Measurements from ENCODE around the gene RASGRP1. TPM values are rescaled to one million over a fixed set of nuclear protein-coding genes. Genes with fewer than 3 reads are reported as not detected.

The RASGRP1 gene
- total RNA-seq, 1 experiment from 2014 or later = 2.8 TPM

DNA sequence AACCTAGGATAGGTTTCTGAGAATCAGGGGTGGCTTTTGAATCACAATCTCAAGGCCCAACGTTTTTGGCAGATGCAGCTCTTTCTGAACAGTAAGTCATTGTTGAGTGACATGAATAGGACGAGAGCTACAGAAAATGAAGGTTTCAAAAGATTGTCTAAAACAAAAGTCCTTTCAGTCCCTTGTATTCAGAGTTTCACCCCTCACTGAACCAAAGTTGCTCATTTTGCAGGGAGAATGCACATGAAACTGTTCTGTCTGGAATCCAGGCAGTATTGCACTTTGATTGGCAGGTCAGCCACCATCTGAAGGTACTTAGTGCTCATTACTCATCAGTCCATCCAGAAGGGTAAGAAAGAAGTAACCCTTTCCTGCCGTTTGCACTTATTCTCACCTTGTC, 24.1 kb upstream of the RASGRP1 start (continued):
- TF ChIP-seq, protein P1, sequence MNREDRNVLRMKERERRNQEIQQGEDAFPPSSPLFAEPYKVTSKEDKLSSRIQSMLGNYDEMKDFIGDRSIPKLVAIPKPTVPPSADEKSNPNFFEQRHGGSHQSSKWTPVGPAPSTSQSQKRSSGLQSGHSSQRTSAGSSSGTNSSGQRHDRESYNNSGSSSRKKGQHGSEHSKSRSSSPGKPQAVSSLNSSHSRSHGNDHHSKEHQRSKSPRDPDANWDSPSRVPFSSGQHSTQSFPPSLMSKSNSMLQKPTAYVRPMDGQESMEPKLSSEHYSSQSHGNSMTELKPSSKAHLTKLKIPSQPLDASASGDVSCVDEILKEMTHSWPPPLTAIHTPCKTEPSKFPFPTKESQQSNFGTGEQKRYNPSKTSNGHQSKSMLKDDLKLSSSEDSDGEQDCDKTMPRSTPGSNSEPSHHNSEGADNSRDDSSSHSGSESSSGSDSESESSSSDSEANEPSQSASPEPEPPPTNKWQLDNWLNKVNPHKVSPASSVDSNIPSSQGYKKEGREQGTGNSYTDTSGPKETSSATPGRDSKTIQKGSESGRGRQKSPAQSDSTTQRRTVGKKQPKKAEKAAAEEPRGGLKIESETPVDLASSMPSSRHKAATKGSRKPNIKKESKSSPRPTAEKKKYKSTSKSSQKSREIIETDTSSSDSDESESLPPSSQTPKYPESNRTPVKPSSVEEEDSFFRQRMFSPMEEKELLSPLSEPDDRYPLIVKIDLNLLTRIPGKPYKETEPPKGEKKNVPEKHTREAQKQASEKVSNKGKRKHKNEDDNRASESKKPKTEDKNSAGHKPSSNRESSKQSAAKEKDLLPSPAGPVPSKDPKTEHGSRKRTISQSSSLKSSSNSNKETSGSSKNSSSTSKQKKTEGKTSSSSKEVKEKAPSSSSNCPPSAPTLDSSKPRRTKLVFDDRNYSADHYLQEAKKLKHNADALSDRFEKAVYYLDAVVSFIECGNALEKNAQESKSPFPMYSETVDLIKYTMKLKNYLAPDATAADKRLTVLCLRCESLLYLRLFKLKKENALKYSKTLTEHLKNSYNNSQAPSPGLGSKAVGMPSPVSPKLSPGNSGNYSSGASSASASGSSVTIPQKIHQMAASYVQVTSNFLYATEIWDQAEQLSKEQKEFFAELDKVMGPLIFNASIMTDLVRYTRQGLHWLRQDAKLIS (CRISPR knock-in tag; IDR thresholded peaks at IDR 0.05; ENCODE audit: borderline replicate concordance) = no peak
- TF ChIP-seq, protein P2, sequence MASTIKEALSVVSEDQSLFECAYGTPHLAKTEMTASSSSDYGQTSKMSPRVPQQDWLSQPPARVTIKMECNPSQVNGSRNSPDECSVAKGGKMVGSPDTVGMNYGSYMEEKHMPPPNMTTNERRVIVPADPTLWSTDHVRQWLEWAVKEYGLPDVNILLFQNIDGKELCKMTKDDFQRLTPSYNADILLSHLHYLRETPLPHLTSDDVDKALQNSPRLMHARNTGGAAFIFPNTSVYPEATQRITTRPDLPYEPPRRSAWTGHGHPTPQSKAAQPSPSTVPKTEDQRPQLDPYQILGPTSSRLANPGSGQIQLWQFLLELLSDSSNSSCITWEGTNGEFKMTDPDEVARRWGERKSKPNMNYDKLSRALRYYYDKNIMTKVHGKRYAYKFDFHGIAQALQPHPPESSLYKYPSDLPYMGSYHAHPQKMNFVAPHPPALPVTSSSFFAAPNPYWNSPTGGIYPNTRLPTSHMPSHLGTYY (CRISPR knock-in tag; IDR thresholded peaks at IDR 0.05) = no peak
- TF ChIP-seq, protein P3, sequence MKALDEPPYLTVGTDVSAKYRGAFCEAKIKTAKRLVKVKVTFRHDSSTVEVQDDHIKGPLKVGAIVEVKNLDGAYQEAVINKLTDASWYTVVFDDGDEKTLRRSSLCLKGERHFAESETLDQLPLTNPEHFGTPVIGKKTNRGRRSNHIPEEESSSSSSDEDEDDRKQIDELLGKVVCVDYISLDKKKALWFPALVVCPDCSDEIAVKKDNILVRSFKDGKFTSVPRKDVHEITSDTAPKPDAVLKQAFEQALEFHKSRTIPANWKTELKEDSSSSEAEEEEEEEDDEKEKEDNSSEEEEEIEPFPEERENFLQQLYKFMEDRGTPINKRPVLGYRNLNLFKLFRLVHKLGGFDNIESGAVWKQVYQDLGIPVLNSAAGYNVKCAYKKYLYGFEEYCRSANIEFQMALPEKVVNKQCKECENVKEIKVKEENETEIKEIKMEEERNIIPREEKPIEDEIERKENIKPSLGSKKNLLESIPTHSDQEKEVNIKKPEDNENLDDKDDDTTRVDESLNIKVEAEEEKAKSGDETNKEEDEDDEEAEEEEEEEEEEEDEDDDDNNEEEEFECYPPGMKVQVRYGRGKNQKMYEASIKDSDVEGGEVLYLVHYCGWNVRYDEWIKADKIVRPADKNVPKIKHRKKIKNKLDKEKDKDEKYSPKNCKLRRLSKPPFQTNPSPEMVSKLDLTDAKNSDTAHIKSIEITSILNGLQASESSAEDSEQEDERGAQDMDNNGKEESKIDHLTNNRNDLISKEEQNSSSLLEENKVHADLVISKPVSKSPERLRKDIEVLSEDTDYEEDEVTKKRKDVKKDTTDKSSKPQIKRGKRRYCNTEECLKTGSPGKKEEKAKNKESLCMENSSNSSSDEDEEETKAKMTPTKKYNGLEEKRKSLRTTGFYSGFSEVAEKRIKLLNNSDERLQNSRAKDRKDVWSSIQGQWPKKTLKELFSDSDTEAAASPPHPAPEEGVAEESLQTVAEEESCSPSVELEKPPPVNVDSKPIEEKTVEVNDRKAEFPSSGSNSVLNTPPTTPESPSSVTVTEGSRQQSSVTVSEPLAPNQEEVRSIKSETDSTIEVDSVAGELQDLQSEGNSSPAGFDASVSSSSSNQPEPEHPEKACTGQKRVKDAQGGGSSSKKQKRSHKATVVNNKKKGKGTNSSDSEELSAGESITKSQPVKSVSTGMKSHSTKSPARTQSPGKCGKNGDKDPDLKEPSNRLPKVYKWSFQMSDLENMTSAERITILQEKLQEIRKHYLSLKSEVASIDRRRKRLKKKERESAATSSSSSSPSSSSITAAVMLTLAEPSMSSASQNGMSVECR (CRISPR knock-in tag; IDR thresholded peaks at IDR 0.05; ENCODE audit: borderline replicate concordance) = no peak
- TF ChIP-seq NFYB (CRISPR knock-in tag; conservative IDR thresholded peaks at IDR 0.05; ENCODE audit: low read depth) (no peak), ZNF396 (CRISPR knock-in tag; IDR thresholded peaks at IDR 0.05; ENCODE audit: borderline replicate concordance) (no peak)

DNA sequence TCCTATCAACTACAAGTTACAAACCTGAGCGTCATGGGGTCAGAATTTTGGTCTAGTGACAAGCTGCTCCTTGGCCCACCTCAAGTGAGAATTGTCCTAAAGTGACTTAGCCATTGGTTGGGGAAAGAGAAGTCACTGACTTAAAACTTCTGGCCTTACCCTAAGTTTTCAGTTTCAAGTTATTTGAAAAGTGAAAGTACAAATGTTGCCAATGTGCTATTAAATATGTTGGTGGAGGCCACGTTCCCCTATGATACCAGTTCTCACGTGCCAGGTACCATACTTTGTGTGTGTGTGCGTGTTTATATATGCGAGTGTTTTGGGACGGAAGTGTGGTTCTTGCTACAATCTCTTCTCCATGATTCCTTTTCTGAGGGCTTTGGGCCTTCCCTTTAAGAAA, 22.6 kb upstream of the RASGRP1 start:
- DNase-seq (ENCODE audit: low spot score) = no peak
- Mint-ChIP-seq H3K36me3 (no peaks in the 10 kb centered on the region), H3K9me3 (peaks cover 16% of the 10 kb centered on the region), H3K4me1 (no peaks in the 10 kb centered on the region), H3K4me3 (no peak overlapping the region), H3K27me3 (ENCODE audit: low read depth) (peaks cover 16% of the 10 kb centered on the region), H3K27ac (no peak overlapping the region)
- no peak for ATAC-seq
- ChIA-PET CTCF (interaction anchor here (1.9 kb wide), 1 partner anchor 23 kb away, joined by 7 read pairs; no protein-coding TSS in a partner anchor), POLR2A (no interaction called here)
- no peak for TF ChIP-seq CREM (CRISPR knock-in tag; IDR thresholded peaks at IDR 0.05)
- no peak for TF ChIP-seq PRRX2 (CRISPR knock-in tag; IDR thresholded peaks at IDR 0.05)
- TF ChIP-seq, protein P4, sequence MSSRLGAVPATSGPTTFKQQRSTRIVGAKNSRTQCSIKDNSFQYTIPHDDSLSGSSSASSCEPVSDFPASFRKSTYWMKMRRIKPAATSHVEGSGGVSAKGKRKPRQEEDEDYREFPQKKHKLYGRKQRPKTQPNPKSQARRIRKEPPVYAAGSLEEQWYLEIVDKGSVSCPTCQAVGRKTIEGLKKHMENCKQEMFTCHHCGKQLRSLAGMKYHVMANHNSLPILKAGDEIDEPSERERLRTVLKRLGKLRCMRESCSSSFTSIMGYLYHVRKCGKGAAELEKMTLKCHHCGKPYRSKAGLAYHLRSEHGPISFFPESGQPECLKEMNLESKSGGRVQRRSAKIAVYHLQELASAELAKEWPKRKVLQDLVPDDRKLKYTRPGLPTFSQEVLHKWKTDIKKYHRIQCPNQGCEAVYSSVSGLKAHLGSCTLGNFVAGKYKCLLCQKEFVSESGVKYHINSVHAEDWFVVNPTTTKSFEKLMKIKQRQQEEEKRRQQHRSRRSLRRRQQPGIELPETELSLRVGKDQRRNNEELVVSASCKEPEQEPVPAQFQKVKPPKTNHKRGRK (CRISPR knock-in tag; IDR thresholded peaks at IDR 0.05; ENCODE audit: borderline replicate concordance) = no peak
- TF ChIP-seq, protein P5, sequence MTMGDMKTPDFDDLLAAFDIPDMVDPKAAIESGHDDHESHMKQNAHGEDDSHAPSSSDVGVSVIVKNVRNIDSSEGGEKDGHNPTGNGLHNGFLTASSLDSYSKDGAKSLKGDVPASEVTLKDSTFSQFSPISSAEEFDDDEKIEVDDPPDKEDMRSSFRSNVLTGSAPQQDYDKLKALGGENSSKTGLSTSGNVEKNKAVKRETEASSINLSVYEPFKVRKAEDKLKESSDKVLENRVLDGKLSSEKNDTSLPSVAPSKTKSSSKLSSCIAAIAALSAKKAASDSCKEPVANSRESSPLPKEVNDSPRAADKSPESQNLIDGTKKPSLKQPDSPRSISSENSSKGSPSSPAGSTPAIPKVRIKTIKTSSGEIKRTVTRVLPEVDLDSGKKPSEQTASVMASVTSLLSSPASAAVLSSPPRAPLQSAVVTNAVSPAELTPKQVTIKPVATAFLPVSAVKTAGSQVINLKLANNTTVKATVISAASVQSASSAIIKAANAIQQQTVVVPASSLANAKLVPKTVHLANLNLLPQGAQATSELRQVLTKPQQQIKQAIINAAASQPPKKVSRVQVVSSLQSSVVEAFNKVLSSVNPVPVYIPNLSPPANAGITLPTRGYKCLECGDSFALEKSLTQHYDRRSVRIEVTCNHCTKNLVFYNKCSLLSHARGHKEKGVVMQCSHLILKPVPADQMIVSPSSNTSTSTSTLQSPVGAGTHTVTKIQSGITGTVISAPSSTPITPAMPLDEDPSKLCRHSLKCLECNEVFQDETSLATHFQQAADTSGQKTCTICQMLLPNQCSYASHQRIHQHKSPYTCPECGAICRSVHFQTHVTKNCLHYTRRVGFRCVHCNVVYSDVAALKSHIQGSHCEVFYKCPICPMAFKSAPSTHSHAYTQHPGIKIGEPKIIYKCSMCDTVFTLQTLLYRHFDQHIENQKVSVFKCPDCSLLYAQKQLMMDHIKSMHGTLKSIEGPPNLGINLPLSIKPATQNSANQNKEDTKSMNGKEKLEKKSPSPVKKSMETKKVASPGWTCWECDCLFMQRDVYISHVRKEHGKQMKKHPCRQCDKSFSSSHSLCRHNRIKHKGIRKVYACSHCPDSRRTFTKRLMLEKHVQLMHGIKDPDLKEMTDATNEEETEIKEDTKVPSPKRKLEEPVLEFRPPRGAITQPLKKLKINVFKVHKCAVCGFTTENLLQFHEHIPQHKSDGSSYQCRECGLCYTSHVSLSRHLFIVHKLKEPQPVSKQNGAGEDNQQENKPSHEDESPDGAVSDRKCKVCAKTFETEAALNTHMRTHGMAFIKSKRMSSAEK (CRISPR knock-in tag; IDR thresholded peaks at IDR 0.05; ENCODE audit: borderline replicate concordance) = no peak
- TF ChIP-seq, protein P1 (CRISPR knock-in tag; IDR thresholded peaks at IDR 0.05; ENCODE audit: borderline replicate concordance) = no peak
- TF ChIP-seq, protein P6, sequence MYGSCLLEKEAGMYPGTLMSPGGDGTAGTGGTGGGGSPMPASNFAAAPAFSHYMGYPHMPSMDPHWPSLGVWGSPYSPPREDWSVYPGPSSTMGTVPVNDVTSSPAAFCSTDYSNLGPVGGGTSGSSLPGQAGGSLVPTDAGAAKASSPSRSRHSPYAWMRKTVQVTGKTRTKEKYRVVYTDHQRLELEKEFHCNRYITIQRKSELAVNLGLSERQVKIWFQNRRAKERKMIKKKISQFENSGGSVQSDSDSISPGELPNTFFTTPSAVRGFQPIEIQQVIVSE (CRISPR knock-in tag; IDR thresholded peaks at IDR 0.05; ENCODE audit: borderline replicate concordance) = no peak
- TF ChIP-seq, protein P7, sequence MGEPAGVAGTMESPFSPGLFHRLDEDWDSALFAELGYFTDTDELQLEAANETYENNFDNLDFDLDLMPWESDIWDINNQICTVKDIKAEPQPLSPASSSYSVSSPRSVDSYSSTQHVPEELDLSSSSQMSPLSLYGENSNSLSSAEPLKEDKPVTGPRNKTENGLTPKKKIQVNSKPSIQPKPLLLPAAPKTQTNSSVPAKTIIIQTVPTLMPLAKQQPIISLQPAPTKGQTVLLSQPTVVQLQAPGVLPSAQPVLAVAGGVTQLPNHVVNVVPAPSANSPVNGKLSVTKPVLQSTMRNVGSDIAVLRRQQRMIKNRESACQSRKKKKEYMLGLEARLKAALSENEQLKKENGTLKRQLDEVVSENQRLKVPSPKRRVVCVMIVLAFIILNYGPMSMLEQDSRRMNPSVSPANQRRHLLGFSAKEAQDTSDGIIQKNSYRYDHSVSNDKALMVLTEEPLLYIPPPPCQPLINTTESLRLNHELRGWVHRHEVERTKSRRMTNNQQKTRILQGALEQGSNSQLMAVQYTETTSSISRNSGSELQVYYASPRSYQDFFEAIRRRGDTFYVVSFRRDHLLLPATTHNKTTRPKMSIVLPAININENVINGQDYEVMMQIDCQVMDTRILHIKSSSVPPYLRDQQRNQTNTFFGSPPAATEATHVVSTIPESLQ (CRISPR knock-in tag; IDR thresholded peaks at IDR 0.05) = no peak
- TF ChIP-seq ZNF263 (CRISPR knock-in tag; IDR thresholded peaks at IDR 0.05; ENCODE audit: low read depth) = no peak
